PFSK-1 (cell line): ENCODE data around the gene IKBKG.
"Not testable (repeated sequence)": the region's sequence is repeated elsewhere in the genome, so short reads cannot be mapped to it uniquely, and the experiment has no call there.

Source experiments
- FOXP2 ChIP-seq: optimal IDR thresholded peaks from 2 replicates; pipeline ENCODE3; 2011; ENCODE audit warnings: borderline replicate concordance, control low read depth, inconsistent platforms; ENCODE audit not compliant: insufficient read depth; ENCODE audit errors: extremely low read length, extremely low read depth
- POLR2AphosphoS5 ChIP-seq: IDR thresholded peaks from 2 replicates; pipeline ENCODE4 v1.6.1; 2012; ENCODE audit warnings: low read depth, mild to moderate bottlenecking, control low read depth, low read length, moderate library complexity
- SIN3A ChIP-seq: IDR thresholded peaks from 2 replicates; pipeline ENCODE4 v1.6.1; 2012; ENCODE audit warnings: mild to moderate bottlenecking, low read length, moderate library complexity, borderline replicate concordance; ENCODE audit not compliant: insufficient read depth
- TAF1 ChIP-seq: IDR thresholded peaks from 2 replicates; pipeline ENCODE4 v1.6.1; 2012; ENCODE audit warnings: low read length, control low read depth, borderline replicate concordance; ENCODE audit not compliant: insufficient read depth
- TF ChIP-seq, protein P1 (sequence below), 2 experiments: IDR thresholded peaks; 2 replicates each; pipeline versions ENCODE4 v1.6.1 to v1.8.0; 2011 to 2012; ENCODE audit warnings: low read depth in 2 of 2, low read length in 2 of 2, control low read depth in 1 of 2, inconsistent platforms in 1 of 2, mild to moderate bottlenecking in 1 of 2, moderate library complexity in 1 of 2; ENCODE audit not compliant: insufficient read depth in 1 of 2

IKBKG gene

DNA sequence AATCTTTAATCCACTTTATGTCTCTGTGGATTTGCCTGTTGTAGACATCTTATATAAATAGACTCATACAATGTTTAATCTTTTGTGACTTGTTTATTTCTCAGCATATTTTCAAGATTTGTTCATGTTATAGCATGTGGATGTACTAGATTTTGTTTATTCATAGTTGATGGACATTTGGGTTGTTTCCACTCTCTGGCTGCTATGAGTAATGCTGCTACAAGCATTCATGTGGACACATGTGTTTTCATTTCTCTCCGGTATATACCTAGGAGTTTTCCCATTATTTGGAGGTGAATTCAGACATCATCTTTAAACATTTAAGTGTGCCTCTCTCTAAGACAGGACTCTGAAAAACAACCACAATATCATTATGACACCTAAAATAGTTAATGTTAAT lies 2.3 kb downstream of the IKBKG start:
- no peak for TF ChIP-seq SIN3A
- TF ChIP-seq, protein P1, sequence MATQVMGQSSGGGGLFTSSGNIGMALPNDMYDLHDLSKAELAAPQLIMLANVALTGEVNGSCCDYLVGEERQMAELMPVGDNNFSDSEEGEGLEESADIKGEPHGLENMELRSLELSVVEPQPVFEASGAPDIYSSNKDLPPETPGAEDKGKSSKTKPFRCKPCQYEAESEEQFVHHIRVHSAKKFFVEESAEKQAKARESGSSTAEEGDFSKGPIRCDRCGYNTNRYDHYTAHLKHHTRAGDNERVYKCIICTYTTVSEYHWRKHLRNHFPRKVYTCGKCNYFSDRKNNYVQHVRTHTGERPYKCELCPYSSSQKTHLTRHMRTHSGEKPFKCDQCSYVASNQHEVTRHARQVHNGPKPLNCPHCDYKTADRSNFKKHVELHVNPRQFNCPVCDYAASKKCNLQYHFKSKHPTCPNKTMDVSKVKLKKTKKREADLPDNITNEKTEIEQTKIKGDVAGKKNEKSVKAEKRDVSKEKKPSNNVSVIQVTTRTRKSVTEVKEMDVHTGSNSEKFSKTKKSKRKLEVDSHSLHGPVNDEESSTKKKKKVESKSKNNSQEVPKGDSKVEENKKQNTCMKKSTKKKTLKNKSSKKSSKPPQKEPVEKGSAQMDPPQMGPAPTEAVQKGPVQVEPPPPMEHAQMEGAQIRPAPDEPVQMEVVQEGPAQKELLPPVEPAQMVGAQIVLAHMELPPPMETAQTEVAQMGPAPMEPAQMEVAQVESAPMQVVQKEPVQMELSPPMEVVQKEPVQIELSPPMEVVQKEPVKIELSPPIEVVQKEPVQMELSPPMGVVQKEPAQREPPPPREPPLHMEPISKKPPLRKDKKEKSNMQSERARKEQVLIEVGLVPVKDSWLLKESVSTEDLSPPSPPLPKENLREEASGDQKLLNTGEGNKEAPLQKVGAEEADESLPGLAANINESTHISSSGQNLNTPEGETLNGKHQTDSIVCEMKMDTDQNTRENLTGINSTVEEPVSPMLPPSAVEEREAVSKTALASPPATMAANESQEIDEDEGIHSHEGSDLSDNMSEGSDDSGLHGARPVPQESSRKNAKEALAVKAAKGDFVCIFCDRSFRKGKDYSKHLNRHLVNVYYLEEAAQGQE (IDR thresholded peaks at IDR 0.05; ENCODE audit: insufficient read depth in 1 of 2, low read depth in 2 of 2, low read length in 2 of 2) = no peak
- no peak for TF ChIP-seq TAF1
- TF ChIP-seq POLR2AphosphoS5 = no peak
- no peak for TF ChIP-seq FOXP2

DNA sequence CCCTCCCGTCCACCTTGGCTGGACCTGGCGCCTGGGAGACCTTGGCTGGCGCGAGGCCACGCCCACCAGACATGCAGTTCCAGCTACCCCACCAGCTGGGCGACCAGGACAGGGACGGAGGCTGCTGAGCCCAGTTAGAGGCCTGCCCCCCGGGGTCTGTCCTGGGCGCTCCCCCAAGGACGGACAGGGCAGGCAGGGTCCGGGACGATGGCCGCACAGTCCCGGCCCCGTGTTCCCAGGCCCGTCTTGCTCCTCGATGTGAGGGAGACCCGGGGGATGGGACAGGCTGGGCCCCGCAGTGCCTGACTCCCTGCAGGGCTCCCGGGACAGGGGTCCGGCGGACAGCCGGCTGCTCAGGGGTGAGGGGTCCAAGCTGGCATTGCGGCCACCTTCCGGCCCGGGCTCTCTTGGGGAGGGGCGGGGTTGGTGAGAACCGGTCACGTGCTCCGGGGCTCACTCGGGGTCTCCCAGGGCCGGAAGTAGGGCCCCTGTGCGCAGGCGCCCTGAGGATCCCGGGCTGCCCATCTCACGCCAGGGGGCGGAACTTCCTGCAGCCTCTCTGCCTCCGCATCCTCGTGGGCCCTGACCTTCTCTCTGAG lies 37.3 kb downstream of the IKBKG start, which contains the start of gene CTAG1A:
Gene CTAG1A (plus strand): TSS at position 549 of the 599 bp plus-strand sequence. CDS start 74 bp downstream, outside the sequence.
- not testable (repeated sequence) for TF ChIP-seq FOXP2, POLR2AphosphoS5
- TF ChIP-seq, protein P1 (IDR thresholded peaks at IDR 0.05; ENCODE audit: insufficient read depth in 1 of 2, low read depth in 2 of 2, low read length in 2 of 2) = not testable (repeated sequence)

DNA sequence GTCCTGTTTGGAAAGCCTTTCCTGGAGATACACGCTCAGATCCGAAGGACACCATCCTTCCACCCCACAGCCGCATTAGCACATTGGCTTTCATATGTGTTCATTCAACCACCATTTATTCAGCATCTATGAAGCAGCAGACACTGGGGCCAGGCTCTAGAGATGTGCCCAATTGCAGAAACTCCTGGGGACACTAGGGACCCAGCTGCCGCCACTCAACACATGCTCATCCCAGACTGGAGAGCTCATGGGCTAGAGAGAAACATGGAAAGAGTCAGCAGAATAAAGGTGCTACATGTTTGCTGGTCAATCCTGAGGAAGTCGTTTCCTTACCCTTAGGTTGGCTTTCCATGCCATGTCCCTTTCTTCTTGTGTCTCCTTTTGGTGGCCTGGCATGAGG lies 45.1 kb downstream of the IKBKG start:
- TF ChIP-seq, protein P1 (IDR thresholded peaks at IDR 0.05; ENCODE audit: insufficient read depth in 1 of 2, low read depth in 2 of 2, low read length in 2 of 2) = no peak
- TF ChIP-seq TAF1 (no peak), SIN3A (no peak), POLR2AphosphoS5 (no peak), FOXP2 (no peak)

DNA sequence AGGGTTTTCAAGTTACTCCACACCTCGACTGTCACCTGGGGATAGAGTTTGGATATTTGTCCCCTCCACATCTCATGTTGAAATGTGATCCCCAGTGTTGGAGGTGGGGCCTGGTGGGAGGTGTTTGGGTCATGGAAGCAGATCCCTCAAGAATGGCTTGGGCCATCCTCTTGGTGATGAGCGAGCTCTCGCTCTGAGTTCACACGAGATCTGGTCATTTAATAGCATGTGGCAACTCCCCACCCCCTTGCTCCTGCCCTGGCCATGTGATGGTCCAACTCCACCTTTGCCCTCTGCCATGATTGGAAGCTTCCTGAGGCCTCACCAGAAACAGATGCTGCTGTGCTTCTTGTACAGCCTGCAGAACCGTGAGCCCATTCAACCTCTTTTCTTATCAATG lies 45.8 kb downstream of the IKBKG start:
- TF ChIP-seq, protein P1 (IDR thresholded peaks at IDR 0.05; ENCODE audit: insufficient read depth in 1 of 2, low read depth in 2 of 2, low read length in 2 of 2) = no peak

DNA sequence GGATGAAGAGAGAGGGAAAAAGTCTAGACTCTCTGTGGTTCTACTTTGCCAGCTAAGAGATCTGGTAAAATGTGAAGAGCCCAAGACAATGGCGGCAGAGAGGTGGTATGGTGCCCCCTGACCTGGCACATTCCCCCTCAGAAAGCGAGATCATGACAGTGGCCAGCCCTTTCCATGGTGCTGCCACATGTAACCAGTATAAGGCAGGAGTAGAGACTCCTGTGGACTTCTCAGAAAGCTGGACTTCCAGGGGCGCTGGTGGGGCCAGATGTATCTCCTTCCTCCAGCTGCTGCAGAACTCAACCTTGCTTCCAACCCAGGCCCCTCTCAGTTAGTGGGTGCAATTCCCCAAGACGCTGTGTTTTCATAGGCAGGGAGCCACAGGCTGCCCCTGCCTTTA lies 47.1 kb downstream of the IKBKG start:
- TF ChIP-seq TAF1 (no peak), SIN3A (no peak), POLR2AphosphoS5 (no peak), FOXP2 (no peak)
- TF ChIP-seq, protein P1 (IDR thresholded peaks at IDR 0.05; ENCODE audit: insufficient read depth in 1 of 2, low read depth in 2 of 2, low read length in 2 of 2) = no peak
